Measurements from ENCODE around the gene BICD2.

BICD2 gene

GRCh38 chr9:92729735-92730155, 34.9 kb downstream of the BICD2 start:
- Histone ChIP-seq H3K9me3 (ENCODE audit: severe bottlenecking) (no peaks in the 10 kb centered on the region), H3K27ac (ENCODE audit: poor library complexity, severe bottlenecking) (no peak overlapping the region), H3K27me3 (ENCODE audit: insufficient read depth, poor library complexity, severe bottlenecking) (no peaks in the 10 kb centered on the region), H3K4me3 (ENCODE audit: severe bottlenecking) (no peak overlapping the region), H3K4me1 (ENCODE audit: insufficient read depth, poor library complexity, severe bottlenecking) (peaks cover 8% of the 10 kb centered on the region), H3K36me3 (ENCODE audit: low read depth) (peaks cover 4% of the 10 kb centered on the region)
- TF ChIP-seq CTCF (IDR thresholded peaks at IDR 0.05; ENCODE audit: poor library complexity, severe bottlenecking): no peak
- ATAC-seq (ENCODE audit: low read depth) (no peak), DNase-seq (ENCODE audit: low spot score) (no peak)

- no peak for ATAC-seq (ENCODE audit: low read depth)
- no peak overlapping the region for H3K27ac ChIP-seq (ENCODE audit: poor library complexity, severe bottlenecking)
- peaks cover 13% of the 10 kb centered on the region for H3K4me1 ChIP-seq (ENCODE audit: insufficient read depth, poor library complexity, severe bottlenecking)
- TF ChIP-seq CTCF (IDR thresholded peaks at IDR 0.05; ENCODE audit: poor library complexity, severe bottlenecking): no peak
- no peak for DNase-seq (ENCODE audit: low spot score)
- no peaks in the 10 kb centered on the region for H3K27me3 ChIP-seq (ENCODE audit: insufficient read depth, poor library complexity, severe bottlenecking)
- no peaks in the 10 kb centered on the region for H3K9me3 ChIP-seq (ENCODE audit: severe bottlenecking)
- peaks cover 4% of the 10 kb centered on the region for H3K36me3 ChIP-seq (ENCODE audit: low read depth)
- no peak overlapping the region for H3K4me3 ChIP-seq (ENCODE audit: severe bottlenecking)
Observed at GRCh38 chr9:92728831-92729734, 35.5 kb downstream of the BICD2 start.

GRCh38 chr9:92727716-92728700, 36.6 kb downstream of the BICD2 start:
- H3K27ac ChIP-seq (ENCODE audit: poor library complexity, severe bottlenecking): no peak overlapping the region
- H3K4me3 ChIP-seq (ENCODE audit: severe bottlenecking): no peak overlapping the region
- H3K9me3 ChIP-seq (ENCODE audit: severe bottlenecking): no peaks in the 10 kb centered on the region
- H3K36me3 ChIP-seq (ENCODE audit: low read depth): peaks cover 3% of the 10 kb centered on the region
- TF ChIP-seq CTCF (IDR thresholded peaks at IDR 0.05; ENCODE audit: poor library complexity, severe bottlenecking): no peak
- DNase-seq (ENCODE audit: low spot score): no peak
- ATAC-seq (ENCODE audit: low read depth): no peak
- H3K27me3 ChIP-seq (ENCODE audit: insufficient read depth, poor library complexity, severe bottlenecking): no peaks in the 10 kb centered on the region
- peaks cover 24% of the 10 kb centered on the region for H3K4me1 ChIP-seq (ENCODE audit: insufficient read depth, poor library complexity, severe bottlenecking)

DNA sequence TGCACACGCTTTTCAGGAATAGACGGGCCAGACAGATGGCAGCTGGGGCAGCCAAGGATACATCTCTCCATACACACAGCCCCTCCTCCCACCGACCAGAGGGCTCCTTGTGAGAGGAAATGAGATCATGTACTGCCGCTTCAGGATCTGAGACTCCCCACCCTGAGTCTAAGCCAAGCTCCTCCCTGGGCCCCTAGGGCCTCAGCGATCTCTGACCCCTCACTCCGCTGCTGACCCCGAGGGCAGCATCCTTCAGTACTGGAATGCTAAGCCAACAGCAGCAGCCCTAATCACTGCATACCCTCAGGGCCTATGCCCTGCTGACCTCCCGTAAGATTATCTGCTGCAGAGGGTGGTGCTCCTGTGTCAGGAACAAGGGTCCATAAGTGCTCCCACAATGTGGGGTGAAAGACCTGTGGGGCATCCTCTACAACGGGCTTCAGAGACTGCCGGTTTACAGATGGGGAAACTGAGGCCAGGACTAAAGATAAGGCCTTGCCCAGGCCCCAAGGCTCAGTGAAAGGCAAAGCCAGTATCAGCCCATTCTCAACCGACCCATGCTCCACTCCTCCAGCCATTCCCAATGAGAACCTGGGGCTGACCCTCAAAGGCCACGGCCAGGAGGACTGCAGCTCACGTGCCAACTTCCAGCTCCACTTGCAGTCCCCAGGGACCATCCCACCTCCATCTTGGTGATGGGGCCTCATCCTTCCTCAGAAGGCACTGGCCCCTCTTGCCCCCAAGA, 37.5 kb downstream of the BICD2 start:
- Histone ChIP-seq H3K27ac (ENCODE audit: poor library complexity, severe bottlenecking) (peak overlapping the region; percentile 86), H3K4me1 (ENCODE audit: insufficient read depth, poor library complexity, severe bottlenecking) (peaks cover 29% of the 10 kb centered on the region), H3K9me3 (ENCODE audit: severe bottlenecking) (no peaks in the 10 kb centered on the region), H3K4me3 (ENCODE audit: severe bottlenecking) (no peak overlapping the region), H3K36me3 (ENCODE audit: low read depth) (peaks cover 8% of the 10 kb centered on the region), H3K27me3 (ENCODE audit: insufficient read depth, poor library complexity, severe bottlenecking) (no peaks in the 10 kb centered on the region)
- ATAC-seq (ENCODE audit: low read depth) (no peak), DNase-seq (ENCODE audit: low spot score) (no peak)
- no peak for TF ChIP-seq CTCF (IDR thresholded peaks at IDR 0.05; ENCODE audit: poor library complexity, severe bottlenecking)

All from RWPE2 (cell line).